OCI-LY3 (cell line): ENCODE results near the gene TRAPPC12.

Source experiments
- CTCF ChIP-seq: fragments of 200-600, 300-600 bp; sonication (generic); IDR thresholded peaks from 2 replicates; pipeline ENCODE4 v1.5.1; 2014; ENCODE audit warnings: antibody characterized with exemption, low read length, low read depth
- EZH2phosphoT487 ChIP-seq: fragments of 200-600 bp; shearing (Covaris generic); IDR thresholded peaks from 2 replicates; pipeline ENCODE4 v1.6.1; 2018; ENCODE audit warnings: antibody characterized with exemption, mixed run types, low read depth

- TF ChIP-seq CTCF (no peak), EZH2phosphoT487 (no peak)
Observed at GRCh38 chr2:3430740-3431490, 51.4 kb downstream of the TRAPPC12 start.
